GM12891 (cell line): ENCODE results near the gene TEX101.

ENCODE experiments used
- DNase-seq: peaks from one replicate; pipeline ENCODE4 v3.0.0; 2011; ENCODE audit warnings: low spot score; ENCODE audit not compliant: insufficient read length
- FAIRE-seq: peaks from 2 replicates; lab custom pipeline; 2011; peaks lifted over from hg19 to GRCh38; lab: Jason Lieb, UNC
- PAX5 ChIP-seq: IDR thresholded peaks from 2 replicates; pipeline ENCODE4 v1.6.1; 2011; ENCODE audit warnings: low read length, moderate library complexity, mild to moderate bottlenecking; ENCODE audit not compliant: insufficient read depth, severe bottlenecking
- POLR2A ChIP-seq: IDR thresholded peaks from 2 replicates; pipeline ENCODE4 v1.6.1; 2011; ENCODE audit warnings: low read depth, low read length, control low read depth
- POLR2AphosphoS5 ChIP-seq: IDR thresholded peaks from 2 replicates; pipeline ENCODE4 v1.6.1; 2011; ENCODE audit warnings: low read depth, low read length, control low read depth
- POU2F2 ChIP-seq: IDR thresholded peaks from 2 replicates; pipeline ENCODE4 v1.6.1; 2011; ENCODE audit warnings: low read depth, mild to moderate bottlenecking, control low read depth, low read length, moderate library complexity
- SPI1 ChIP-seq: IDR thresholded peaks from 2 replicates; pipeline ENCODE4 v1.6.1; 2011; ENCODE audit warnings: low read depth, low read length, control low read depth
- TAF1 ChIP-seq: IDR thresholded peaks from 2 replicates; pipeline ENCODE4 v1.6.1; 2011; ENCODE audit warnings: low read depth, low read length, control low read depth

Gene TEX101

GRCh38 chr19:43452582-43452981, 37.9 kb downstream of the TEX101 start:
- TF ChIP-seq POU2F2 = no peak
- TF ChIP-seq POLR2AphosphoS5 = no peak
- no peak for TF ChIP-seq POLR2A
- TF ChIP-seq PAX5 = no peak
- no peak for TF ChIP-seq TAF1
- no peak for TF ChIP-seq SPI1
- DNase-seq (no peak), FAIRE-seq (no peak)

GRCh38 chr19:43454031-43454430, 39.3 kb downstream of the TEX101 start:
- TF ChIP-seq POU2F2 = no peak
- no peak for TF ChIP-seq SPI1
- TF ChIP-seq PAX5 = no peak
- no peak for TF ChIP-seq POLR2A
- no peak for TF ChIP-seq POLR2AphosphoS5
- TF ChIP-seq TAF1 = no peak
- no peak for DNase-seq
- FAIRE-seq = no peak

GRCh38 chr19:43455321-43456113, 40.8 kb downstream of the TEX101 start:
- TF ChIP-seq POU2F2 (no peak), SPI1 (no peak; the same call in 1 of the 2 replicates), POLR2A (no peak), PAX5 (no peak), POLR2AphosphoS5 (no peak), TAF1 (no peak)
- no peak for FAIRE-seq
- no peak for DNase-seq

GRCh38 chr19:43457809-43458208, 43.1 kb downstream of the TEX101 start:
- TF ChIP-seq POLR2AphosphoS5 (no peak), POU2F2 (no peak), SPI1 (no peak), TAF1 (no peak), POLR2A (no peak), PAX5 (no peak)
- FAIRE-seq (no peak), DNase-seq (no peak)

GRCh38 chr19:43460362-43461016, 45.8 kb downstream of the TEX101 start:
- FAIRE-seq (no peak), DNase-seq (no peak)
- no peak for TF ChIP-seq PAX5
- no peak for TF ChIP-seq POU2F2
- no peak for TF ChIP-seq SPI1
- TF ChIP-seq POLR2AphosphoS5 = no peak
- no peak for TF ChIP-seq POLR2A
- TF ChIP-seq TAF1 = no peak

- TF ChIP-seq SPI1 = no peak
- no peak for TF ChIP-seq POLR2AphosphoS5
- no peak for TF ChIP-seq POLR2A
- no peak for TF ChIP-seq POU2F2
- no peak for TF ChIP-seq TAF1
- TF ChIP-seq PAX5 = no peak
- no peak for FAIRE-seq
- no peak for DNase-seq
Observed at GRCh38 chr19:43461303-43461702, 46.6 kb downstream of the TEX101 start.

GRCh38 chr19:43462383-43462782, 47.7 kb downstream of the TEX101 start:
- no peak for TF ChIP-seq POLR2AphosphoS5
- no peak for TF ChIP-seq POLR2A
- no peak for TF ChIP-seq SPI1
- TF ChIP-seq PAX5 = no peak
- no peak for TF ChIP-seq POU2F2
- no peak for TF ChIP-seq TAF1
- DNase-seq (no peak), FAIRE-seq (no peak)

- TF ChIP-seq SPI1 (no peak), POU2F2 (no peak), PAX5 (no peak), TAF1 (no peak), POLR2A (no peak), POLR2AphosphoS5 (no peak)
- DNase-seq (no peak), FAIRE-seq (no peak)
Observed at GRCh38 chr19:43462785-43463380, 48.2 kb downstream of the TEX101 start.
